Activated naive CD8-positive, alpha-beta T cell treated with anti-CD3 and anti-CD28 coated beads, Interleukin-2, amount 50 U/mL, for 16 hours (primary cell): ENCODE measurements around the gene DDIT4.
"Not testable (repeated sequence)": the region's sequence is repeated elsewhere in the genome, so short reads cannot be mapped to it uniquely, and the experiment has no call there.

Experiments
- DNase-seq: peaks from one replicate; pipeline ENCODE4 v3.0.0-alpha.2; 2020; ENCODE audit warnings: low read depth, low spot score

Gene DDIT4

DNA sequence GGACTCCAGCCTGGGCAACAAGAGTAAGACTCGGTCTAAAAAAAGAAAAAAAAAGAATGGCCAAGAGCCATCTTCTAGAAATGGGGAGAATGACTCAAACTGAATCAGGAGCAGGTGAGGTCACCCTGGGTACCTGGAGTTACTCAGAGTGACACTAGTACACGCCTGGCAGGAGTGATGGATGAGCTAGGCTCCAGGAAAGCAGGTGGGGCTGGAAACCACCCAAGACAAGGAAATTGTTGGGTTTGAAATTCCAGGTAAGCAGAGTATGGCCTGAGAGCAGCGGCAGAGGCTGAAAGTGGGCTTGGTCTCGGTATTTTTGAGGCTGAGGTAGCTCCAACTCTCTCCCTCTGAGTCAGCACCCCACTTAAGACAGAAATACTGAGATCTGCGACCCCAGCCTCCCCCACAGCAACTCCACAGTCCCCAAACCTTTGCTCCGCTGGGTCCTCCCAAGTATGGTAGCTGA, 18.5 kb downstream of the DDIT4 start:
- no peak for DNase-seq

- no peak for DNase-seq
These were observed 21.7 kb downstream of the DDIT4 start for GRCh38 chr10:72295330-72295910.

- not testable (repeated sequence) for DNase-seq
These were observed 23.1 kb downstream of the DDIT4 start for GRCh38 chr10:72296829-72297280.

DNA sequence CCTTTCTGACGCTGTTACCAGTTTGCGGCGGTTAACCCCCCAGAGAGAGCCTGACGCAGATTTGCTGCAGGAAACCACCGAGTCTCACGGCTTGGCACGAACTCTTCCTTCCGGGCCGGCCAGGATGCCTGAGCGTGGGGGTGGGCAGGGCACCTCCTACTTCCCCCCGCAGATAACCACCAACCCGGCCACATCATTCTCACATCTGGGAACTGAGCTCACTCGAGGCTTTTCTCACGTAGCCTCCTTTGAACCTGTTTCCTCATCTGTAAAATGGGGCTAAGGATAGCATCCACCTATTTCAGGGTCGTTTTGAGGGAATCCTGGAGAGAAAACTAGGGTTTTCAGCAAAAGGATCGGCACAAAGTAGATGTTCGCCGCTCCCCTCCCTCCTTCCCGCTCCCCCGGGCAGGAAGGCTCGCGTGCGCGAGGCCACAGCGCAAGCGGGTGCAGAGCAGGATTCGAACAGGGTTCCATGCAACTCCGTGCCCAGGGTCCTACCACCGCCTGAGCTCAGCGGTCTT, 23.6 kb downstream of the DDIT4 start:
- peak; percentile 91 for DNase-seq

DNA sequence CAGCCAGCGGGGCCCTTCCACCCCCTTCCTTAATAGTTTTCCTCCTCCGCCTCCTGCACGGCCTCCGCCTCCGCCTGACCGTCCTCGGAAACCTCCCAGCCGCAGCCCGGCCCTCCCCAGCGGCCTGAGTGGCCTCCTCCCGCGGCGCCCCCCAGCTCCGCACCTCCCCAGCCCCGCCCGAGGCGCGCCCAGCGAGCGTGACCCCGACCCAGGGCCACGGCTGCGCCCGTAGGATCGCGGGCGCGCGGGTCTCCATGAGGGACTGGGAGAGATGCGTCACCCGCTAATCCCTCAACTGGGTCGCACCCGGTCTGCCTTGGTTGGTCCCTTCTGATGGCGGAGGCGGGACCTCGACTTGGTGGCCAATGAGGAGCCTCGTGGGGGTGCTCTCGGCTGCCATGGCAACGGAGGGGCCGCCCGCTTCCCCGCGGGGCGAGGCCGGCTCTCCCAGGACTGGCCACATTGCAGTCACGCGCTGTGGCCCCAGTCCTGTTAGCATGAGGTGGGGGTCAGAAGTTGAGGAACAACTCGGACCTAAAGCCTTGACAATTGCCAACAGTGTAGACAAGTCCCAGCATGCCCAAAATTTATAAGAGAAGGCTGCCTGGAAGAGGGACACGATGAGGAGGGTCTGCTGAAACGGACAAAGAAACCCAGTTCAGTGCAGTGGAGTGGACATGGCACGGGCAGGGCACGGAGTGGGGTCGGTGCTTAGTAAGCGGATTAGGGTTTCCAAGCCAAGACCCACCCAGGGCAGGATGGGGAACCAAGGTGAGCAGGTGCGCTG, 24.3 kb downstream of the DDIT4 start:
- DNase-seq, result peak; percentile 78

DNA sequence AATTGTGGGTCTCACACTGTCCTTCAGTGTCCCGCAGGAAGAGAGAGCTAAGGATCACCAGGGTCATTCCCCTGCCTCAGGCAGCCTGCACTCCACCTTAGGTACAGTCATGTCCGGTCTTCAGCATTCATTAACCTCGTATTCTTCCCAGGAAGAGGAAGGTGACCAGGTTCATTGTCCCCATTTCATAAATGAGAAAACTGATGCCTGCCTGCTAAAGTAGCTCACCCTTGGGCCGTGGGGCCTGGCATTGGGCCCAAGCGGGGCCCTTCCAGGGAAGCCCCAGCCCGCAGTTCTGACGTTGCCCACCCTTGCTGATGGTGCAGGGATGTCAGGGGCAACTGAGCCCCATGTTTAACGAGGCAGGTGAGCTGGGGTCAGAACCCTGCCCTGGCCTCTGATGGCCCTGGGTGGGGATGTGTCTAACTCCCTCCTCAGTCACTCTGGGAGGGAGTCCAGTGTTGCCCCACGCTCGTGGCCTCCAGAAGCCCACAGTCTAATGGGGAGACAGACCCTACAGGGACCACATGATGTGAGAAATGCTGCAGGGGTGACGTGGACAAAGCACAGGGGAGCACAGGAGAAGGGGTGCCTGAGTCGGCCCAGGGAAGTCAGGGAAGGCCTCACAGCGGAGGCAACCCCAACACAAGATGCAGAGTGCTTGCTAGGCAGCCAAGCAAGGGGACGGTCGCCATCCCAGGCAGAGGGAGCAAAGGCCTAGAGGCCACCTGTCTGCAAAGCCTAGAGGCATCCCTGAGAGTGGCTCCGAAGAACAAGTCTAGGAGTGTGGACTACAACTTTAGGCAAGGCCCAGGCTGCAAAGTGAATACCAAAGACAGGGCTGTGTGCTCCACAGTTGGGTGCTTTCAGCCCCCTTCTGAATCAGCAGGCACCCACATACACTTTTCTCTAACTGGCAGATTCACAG, 25.1 kb downstream of the DDIT4 start:
- DNase-seq, result no peak

- no peak for DNase-seq
These were observed 29.9 kb downstream of the DDIT4 start for GRCh38 chr10:72303424-72304128.

DNA sequence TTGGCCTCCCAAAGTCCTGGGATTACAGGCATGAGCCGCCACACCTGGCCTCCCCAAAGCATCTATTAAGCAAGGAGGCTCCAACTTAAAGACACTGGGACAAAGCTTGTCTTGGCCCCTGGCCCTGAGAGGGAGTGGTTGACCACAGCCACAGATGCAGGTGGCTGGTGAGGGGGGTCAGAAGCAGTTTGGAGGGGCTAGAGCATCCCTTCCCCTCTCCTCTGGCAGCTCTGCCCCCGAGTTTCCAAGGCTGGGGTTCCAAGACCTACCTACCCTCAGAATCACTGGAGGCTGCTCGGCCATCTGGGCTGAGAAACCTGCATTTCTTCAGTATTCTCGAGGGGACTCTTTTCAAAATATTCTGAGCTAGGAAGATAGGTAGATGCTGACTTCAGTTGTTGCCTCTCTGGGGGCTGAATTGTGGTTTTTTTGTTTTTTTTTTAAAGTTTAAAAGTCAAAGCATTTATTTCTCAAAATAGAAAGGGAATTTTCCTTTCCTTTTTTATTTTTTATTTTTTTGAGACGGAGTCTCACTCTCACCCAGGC, 32.6 kb downstream of the DDIT4 start:
- no peak for DNase-seq

DNA sequence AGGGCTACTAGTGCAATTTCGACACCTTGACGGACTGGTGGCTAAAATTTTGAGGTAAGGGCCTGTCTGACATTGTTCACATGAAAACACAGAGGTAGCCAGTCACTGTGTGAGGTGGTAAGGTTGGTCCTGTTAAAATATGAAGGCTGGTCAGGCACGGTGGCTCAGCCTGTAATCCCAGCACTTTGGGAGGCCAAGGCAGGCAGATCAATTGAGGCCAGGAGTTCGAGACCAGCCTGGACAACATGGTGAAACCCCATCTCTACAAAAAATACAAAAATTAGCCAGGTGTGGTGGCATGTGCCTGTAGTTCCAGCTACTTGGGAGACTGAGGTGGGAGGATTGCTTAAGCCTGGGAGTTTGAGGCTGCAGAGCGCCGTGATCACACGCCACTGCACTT, 34.0 kb downstream of the DDIT4 start:
- not testable (repeated sequence) for DNase-seq

- DNase-seq, result no peak
These were observed 34.7 kb downstream of the DDIT4 start for GRCh38 chr10:72308320-72308987.

GRCh38 chr10:72309290-72310240, 35.8 kb downstream of the DDIT4 start:
- no peak for DNase-seq

DNA sequence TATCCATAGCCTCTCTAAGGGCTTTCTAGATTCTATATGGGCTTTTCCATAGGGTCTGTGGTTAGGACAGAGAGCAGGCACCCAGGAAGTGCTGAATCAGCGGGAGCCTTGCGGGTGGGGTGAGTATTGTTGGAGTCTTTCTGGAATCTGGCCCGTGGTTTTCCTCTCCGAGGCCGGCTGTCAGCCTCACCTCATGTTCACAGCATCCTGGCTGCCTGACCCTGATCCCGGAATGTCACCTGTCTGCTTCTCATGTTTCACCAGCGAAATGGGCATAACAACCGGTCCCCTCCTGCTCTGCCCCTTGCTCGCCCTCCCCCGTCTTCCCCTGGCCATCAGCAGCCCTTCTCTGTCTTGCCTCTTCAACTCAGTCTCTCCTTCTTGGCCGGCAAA, 36.5 kb downstream of the DDIT4 start:
- no peak for DNase-seq

- DNase-seq, result no peak
These were observed 36.9 kb downstream of the DDIT4 start for GRCh38 chr10:72310636-72311035.

DNA sequence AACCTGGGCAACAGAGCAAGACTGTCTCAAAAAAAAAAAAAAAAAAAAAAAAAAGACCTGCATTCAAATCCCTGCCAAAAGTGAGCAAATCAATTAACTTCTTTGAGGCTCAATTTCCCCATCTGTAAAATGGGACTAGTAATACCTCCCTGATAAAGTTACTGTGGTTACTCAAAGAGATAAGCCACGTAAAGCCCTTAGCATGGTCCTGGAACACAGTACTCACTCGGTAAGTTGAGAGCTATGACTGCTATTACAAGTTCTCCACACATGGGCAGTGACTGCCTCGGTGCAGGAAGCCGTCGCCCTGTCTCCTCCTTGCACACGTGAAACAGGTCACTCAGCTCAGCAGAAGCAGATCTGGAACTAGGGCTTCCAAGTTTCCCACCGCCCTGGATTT, 37.9 kb downstream of the DDIT4 start:
- no peak for DNase-seq

DNA sequence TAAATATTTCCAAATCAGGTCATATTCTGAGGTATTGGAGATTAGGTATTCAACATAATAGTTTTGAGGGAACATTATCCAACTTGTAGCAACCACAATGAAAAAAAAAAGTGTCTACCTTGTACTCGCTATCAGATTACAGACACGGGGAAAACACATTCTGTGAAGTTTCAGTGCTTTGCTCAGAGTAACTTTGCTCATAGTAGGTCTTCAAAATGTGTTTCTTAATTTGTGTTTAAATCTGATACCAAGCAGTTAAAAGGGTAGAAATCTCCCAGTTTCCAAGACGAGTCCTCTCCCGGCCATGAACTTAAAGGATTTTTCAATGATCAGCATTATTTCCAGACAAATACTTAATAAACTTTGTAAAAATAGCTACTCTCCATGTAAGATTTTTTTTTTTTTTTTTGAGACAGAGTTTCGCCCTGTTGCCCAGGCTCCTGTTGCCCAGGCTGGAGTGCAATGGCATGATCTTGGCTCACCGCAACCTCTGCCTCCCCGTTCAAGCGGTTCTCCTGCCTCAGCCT, 39.2 kb downstream of the DDIT4 start:
- DNase-seq, result no peak

- DNase-seq, result no peak
These were observed 40.5 kb downstream of the DDIT4 start for GRCh38 chr10:72314263-72314662.

GRCh38 chr10:72315054-72315453, 41.3 kb downstream of the DDIT4 start:
- no peak for DNase-seq

DNA sequence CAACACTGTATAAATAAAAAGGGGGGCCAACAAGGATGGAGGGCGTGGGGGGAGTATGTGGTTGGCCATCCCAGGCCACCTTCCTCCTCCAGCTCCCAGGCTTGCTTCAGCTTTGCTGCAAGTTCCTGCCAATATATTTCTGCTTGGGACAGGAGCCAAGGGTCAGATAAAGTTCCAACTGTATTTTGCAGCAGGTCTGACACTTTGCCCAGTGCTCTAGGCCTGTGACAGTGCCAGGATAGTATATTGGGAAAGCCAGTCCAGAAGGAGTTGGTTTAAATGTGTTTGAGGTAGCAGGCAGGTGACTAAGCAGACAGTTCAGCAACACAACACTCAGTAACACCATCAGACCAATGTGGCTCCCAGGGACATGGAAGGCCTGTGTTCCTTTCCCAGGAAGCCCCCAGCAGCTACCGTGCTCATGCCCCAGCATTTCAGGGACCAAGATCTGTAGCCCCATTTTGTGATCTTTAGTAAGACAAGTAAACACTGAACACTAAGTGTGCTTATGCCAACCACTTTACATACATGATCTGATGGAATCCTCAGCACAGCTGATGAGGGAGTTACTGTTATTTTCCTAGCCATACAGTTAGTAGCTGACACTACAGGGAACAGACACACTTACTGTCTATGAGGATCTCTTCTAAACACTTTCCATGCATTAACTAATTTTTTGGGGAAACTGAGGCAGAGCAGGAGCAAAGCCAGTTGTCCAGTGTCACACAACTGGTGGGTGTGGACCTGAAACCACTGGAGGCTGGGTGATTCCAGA, 42.1 kb downstream of the DDIT4 start:
- DNase-seq, result no peak
